Measurements from ENCODE around the gene ACVR1B. TPM values are rescaled to one million over a fixed set of nuclear protein-coding genes. Genes with fewer than 3 reads are reported as not detected.
A peak's percentile ranks its signal among the peaks of the same experiment; 100 is the strongest.

The ACVR1B gene
- total and polyA plus RNA-seq, 2 experiments from 2014 or later: 2.4 to 7.5 TPM

DNA sequence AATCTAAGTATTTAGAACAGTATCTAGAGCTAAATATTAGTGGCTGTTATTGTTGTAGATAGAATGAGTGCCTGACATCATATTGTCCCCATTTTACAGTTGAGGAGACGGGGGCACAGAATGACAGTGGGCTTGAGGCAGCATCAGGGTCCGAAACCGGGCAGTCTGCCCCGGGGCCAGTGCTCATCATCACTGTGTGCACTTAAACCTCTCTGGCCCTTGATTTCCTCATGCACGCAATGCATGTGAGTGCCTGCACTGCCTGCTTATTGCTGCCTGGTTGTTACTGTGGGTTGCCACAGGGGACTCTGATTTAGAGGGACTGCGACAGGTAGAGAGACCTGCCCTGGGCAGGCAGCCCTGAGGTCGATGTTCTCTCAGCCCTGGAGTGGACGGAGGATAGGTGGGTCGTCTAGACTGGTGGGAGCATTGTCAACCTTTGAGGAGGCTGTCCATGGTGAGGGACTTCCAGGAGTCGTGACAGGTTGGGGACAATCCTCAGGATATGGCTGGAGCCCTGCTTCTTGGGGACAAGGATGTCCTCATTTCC is 34.4 kb upstream of the ACVR1B start (continued):
- TF ChIP-seq, protein P1, sequence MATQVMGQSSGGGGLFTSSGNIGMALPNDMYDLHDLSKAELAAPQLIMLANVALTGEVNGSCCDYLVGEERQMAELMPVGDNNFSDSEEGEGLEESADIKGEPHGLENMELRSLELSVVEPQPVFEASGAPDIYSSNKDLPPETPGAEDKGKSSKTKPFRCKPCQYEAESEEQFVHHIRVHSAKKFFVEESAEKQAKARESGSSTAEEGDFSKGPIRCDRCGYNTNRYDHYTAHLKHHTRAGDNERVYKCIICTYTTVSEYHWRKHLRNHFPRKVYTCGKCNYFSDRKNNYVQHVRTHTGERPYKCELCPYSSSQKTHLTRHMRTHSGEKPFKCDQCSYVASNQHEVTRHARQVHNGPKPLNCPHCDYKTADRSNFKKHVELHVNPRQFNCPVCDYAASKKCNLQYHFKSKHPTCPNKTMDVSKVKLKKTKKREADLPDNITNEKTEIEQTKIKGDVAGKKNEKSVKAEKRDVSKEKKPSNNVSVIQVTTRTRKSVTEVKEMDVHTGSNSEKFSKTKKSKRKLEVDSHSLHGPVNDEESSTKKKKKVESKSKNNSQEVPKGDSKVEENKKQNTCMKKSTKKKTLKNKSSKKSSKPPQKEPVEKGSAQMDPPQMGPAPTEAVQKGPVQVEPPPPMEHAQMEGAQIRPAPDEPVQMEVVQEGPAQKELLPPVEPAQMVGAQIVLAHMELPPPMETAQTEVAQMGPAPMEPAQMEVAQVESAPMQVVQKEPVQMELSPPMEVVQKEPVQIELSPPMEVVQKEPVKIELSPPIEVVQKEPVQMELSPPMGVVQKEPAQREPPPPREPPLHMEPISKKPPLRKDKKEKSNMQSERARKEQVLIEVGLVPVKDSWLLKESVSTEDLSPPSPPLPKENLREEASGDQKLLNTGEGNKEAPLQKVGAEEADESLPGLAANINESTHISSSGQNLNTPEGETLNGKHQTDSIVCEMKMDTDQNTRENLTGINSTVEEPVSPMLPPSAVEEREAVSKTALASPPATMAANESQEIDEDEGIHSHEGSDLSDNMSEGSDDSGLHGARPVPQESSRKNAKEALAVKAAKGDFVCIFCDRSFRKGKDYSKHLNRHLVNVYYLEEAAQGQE (IDR thresholded peaks at IDR 0.05; ENCODE audit: unreplicated experiment): no peak
- TF ChIP-seq, protein P2, sequence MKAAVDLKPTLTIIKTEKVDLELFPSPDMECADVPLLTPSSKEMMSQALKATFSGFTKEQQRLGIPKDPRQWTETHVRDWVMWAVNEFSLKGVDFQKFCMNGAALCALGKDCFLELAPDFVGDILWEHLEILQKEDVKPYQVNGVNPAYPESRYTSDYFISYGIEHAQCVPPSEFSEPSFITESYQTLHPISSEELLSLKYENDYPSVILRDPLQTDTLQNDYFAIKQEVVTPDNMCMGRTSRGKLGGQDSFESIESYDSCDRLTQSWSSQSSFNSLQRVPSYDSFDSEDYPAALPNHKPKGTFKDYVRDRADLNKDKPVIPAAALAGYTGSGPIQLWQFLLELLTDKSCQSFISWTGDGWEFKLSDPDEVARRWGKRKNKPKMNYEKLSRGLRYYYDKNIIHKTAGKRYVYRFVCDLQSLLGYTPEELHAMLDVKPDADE (IDR thresholded peaks at IDR 0.05): no peak
- TF ChIP-seq EZH2phosphoT487 (IDR thresholded peaks at IDR 0.05; ENCODE audit: unreplicated experiment) (no peak), NANOG (IDR thresholded peaks at IDR 0.05; ENCODE audit: borderline replicate concordance) (no peak)
- TF ChIP-seq, protein P3, sequence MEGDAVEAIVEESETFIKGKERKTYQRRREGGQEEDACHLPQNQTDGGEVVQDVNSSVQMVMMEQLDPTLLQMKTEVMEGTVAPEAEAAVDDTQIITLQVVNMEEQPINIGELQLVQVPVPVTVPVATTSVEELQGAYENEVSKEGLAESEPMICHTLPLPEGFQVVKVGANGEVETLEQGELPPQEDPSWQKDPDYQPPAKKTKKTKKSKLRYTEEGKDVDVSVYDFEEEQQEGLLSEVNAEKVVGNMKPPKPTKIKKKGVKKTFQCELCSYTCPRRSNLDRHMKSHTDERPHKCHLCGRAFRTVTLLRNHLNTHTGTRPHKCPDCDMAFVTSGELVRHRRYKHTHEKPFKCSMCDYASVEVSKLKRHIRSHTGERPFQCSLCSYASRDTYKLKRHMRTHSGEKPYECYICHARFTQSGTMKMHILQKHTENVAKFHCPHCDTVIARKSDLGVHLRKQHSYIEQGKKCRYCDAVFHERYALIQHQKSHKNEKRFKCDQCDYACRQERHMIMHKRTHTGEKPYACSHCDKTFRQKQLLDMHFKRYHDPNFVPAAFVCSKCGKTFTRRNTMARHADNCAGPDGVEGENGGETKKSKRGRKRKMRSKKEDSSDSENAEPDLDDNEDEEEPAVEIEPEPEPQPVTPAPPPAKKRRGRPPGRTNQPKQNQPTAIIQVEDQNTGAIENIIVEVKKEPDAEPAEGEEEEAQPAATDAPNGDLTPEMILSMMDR (conservative IDR thresholded peaks at IDR 0.05; ENCODE audit: low read depth in 2 of 2): no peak

DNA sequence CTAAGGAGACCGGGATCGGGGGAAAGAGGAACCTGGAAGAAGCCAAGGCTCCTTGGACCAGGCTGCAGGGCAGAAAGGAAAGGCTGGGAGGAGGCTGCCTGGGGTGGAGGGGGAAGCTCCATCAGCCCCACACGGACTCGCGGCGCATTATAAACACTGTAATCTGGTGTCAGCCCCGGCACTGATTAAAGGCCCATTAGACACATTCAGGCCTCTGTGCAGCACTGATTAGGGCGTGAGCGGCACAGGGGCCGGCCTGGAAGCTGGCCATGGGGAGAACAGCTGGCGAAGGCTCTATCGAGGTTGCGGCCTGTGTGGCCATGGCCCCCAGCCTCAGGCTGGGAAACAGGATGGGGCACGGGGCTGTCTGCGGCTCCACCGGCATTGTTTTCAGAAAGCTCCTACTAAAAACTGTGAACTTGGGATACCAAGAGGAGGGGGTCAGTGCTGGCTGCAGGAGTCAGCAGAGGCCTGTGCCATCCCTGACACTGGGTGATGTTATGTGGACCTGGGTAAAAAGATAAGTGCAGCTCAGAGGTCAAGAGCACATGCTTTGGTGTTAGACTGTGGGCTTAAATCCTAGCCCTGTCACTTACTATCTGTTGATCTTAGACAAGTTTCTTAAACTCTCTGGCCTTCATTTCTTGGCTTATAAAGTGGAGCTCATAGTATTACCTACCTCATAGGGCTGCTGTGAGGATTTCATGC is 33.6 kb upstream of the ACVR1B start:
- no peaks in the 10 kb centered on the region for H3K79me2 ChIP-seq (replicated peaks; ENCODE audit: insufficient read depth)
- no peak overlapping the region for H3K27ac ChIP-seq (ENCODE audit: low read depth)
- Mint-ChIP-seq H3K4me3 (no peak overlapping the region), H3K9me3 (peaks cover under 1% of the 10 kb centered on the region; the same call in 1 of the 3 replicates), H3K36me3 (ENCODE audit: low read depth) (no peaks in the 10 kb centered on the region), H3K4me1 (peaks cover 29% of the 10 kb centered on the region), H3K27ac (no peak overlapping the region), H3K27me3 (ENCODE audit: insufficient read depth, low read depth, poor library complexity) (peaks cover 14% of the 10 kb centered on the region)
- no peak for ATAC-seq
- H3K9me2 ChIP-seq (ENCODE audit: insufficient read depth): no peaks in the 10 kb centered on the region
- H3K27me3 ChIP-seq (ENCODE audit: insufficient read depth): no peaks in the 10 kb centered on the region
- H4K20me1 ChIP-seq (replicated peaks; ENCODE audit: insufficient read depth): no peaks in the 10 kb centered on the region
- H3K4me3 ChIP-seq: no peak overlapping the region
- no peaks in the 10 kb centered on the region; the same call in 1 of the 2 replicates for H3K36me3 ChIP-seq (ENCODE audit: insufficient read depth)
- peak overlapping the region; percentile 52; the same call in 1 of the 2 replicates for H2AFZ ChIP-seq
- H3K4me1 ChIP-seq (ENCODE audit: insufficient read depth): peaks cover 7% of the 10 kb centered on the region; the same call in 1 of the 2 replicates
- no peaks in the 10 kb centered on the region for H3F3A ChIP-seq (replicated peaks; ENCODE audit: low read depth)
- H3K4me2 ChIP-seq: no peak overlapping the region
- DNase-seq (ENCODE audit: low spot score): no peak
- TF ChIP-seq CREB1 (CRISPR knock-in tag; IDR thresholded peaks at IDR 0.05; ENCODE audit: low read depth): no peak
- no peak for TF ChIP-seq POLR2AphosphoS5 (IDR thresholded peaks at IDR 0.05; ENCODE audit: low read depth)
- no peak for TF ChIP-seq JUNB (IDR thresholded peaks at IDR 0.05; ENCODE audit: unreplicated experiment)
- TF ChIP-seq, protein P2 (IDR thresholded peaks at IDR 0.05): no peak
- TF ChIP-seq, protein P4, sequence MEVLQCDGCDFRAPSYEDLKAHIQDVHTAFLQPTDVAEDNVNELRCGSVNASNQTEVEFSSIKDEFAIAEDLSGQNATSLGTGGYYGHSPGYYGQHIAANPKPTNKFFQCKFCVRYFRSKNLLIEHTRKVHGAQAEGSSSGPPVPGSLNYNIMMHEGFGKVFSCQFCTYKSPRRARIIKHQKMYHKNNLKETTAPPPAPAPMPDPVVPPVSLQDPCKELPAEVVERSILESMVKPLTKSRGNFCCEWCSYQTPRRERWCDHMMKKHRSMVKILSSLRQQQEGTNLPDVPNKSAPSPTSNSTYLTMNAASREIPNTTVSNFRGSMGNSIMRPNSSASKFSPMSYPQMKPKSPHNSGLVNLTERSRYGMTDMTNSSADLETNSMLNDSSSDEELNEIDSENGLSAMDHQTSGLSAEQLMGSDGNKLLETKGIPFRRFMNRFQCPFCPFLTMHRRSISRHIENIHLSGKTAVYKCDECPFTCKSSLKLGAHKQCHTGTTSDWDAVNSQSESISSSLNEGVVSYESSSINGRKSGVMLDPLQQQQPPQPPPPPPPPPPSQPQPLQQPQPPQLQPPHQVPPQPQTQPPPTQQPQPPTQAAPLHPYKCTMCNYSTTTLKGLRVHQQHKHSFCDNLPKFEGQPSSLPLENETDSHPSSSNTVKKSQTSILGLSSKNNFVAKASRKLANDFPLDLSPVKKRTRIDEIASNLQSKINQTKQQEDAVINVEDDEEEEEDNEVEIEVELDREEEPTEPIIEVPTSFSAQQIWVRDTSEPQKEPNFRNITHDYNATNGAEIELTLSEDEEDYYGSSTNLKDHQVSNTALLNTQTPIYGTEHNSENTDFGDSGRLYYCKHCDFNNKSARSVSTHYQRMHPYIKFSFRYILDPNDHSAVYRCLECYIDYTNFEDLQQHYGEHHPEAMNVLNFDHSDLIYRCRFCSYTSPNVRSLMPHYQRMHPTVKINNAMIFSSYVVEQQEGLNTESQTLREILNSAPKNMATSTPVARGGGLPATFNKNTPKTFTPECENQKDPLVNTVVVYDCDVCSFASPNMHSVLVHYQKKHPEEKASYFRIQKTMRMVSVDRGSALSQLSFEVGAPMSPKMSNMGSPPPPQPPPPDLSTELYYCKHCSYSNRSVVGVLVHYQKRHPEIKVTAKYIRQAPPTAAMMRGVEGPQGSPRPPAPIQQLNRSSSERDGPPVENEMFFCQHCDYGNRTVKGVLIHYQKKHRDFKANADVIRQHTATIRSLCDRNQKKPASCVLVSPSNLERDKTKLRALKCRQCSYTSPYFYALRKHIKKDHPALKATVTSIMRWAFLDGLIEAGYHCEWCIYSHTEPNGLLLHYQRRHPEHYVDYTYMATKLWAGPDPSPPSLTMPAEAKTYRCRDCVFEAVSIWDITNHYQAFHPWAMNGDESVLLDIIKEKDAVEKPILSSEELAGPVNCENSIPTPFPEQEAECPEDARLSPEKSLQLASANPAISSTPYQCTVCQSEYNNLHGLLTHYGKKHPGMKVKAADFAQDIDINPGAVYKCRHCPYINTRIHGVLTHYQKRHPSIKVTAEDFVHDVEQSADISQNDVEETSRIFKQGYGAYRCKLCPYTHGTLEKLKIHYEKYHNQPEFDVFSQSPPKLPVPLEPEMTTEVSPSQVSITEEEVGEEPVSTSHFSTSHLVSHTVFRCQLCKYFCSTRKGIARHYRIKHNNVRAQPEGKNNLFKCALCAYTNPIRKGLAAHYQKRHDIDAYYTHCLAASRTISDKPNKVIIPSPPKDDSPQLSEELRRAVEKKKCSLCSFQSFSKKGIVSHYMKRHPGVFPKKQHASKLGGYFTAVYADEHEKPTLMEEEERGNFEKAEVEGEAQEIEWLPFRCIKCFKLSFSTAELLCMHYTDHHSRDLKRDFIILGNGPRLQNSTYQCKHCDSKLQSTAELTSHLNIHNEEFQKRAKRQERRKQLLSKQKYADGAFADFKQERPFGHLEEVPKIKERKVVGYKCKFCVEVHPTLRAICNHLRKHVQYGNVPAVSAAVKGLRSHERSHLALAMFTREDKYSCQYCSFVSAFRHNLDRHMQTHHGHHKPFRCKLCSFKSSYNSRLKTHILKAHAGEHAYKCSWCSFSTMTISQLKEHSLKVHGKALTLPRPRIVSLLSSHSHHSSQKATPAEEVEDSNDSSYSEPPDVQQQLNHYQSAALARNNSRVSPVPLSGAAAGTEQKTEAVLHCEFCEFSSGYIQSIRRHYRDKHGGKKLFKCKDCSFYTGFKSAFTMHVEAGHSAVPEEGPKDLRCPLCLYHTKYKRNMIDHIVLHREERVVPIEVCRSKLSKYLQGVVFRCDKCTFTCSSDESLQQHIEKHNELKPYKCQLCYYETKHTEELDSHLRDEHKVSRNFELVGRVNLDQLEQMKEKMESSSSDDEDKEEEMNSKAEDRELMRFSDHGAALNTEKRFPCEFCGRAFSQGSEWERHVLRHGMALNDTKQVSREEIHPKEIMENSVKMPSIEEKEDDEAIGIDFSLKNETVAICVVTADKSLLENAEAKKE (CRISPR knock-in tag; IDR thresholded peaks at IDR 0.05): no peak

Data from GM23338 (cell line).